Measurements from ENCODE around the gene HHAT.

HHAT gene

GRCh38 chr1:210475806-210476205, 147.1 kb downstream of the HHAT start:
- no peak overlapping the region for H3K27ac ChIP-seq

GRCh38 chr1:210476730-210477129, 148.0 kb downstream of the HHAT start:
- no peak overlapping the region for H3K27ac ChIP-seq
- no peak for DNase-seq (ENCODE audit: low read depth, low spot score)

More at GRCh38 chr1:210475806-210476205, 147.1 kb downstream of the HHAT start:
- DNase-seq (ENCODE audit: low read depth, low spot score), result no peak

- DNase-seq (ENCODE audit: low read depth, low spot score), result no peak
- H3K27ac ChIP-seq, result no peak overlapping the region
Observed at GRCh38 chr1:210477328-210477924, 148.7 kb downstream of the HHAT start.

- no peak overlapping the region for H3K27ac ChIP-seq
- no peak for DNase-seq (ENCODE audit: low read depth, low spot score)
Observed at GRCh38 chr1:210478820-210479219, 150.1 kb downstream of the HHAT start.

GRCh38 chr1:210482491-210482890, 153.8 kb downstream of the HHAT start:
- no peak for DNase-seq (ENCODE audit: low read depth, low spot score)

GRCh38 chr1:210482945-210483617, 154.4 kb downstream of the HHAT start:
- no peak for DNase-seq (ENCODE audit: low read depth, low spot score)
- H3K27ac ChIP-seq, result no peak overlapping the region

More at GRCh38 chr1:210482491-210482890, 153.8 kb downstream of the HHAT start:
- H3K27ac ChIP-seq, result no peak overlapping the region

- DNase-seq (ENCODE audit: low read depth, low spot score), result no peak
- no peak overlapping the region for H3K27ac ChIP-seq
Observed at GRCh38 chr1:210483821-210484220, 155.1 kb downstream of the HHAT start.

GRCh38 chr1:210487021-210487420, 158.3 kb downstream of the HHAT start:
- H3K27ac ChIP-seq, result no peak overlapping the region
- no peak for DNase-seq (ENCODE audit: low read depth, low spot score)

- H3K27ac ChIP-seq, result no peak overlapping the region
- no peak for DNase-seq (ENCODE audit: low read depth, low spot score)
Observed at GRCh38 chr1:210489491-210489890, 160.8 kb downstream of the HHAT start.

- DNase-seq (ENCODE audit: low read depth, low spot score), result no peak
- H3K27ac ChIP-seq, result no peak overlapping the region
Observed at GRCh38 chr1:210490781-210491180, 162.1 kb downstream of the HHAT start.

GRCh38 chr1:210496063-210496462, 167.4 kb downstream of the HHAT start:
- no peak overlapping the region for H3K27ac ChIP-seq
- no peak for DNase-seq (ENCODE audit: low read depth, low spot score)

- DNase-seq (ENCODE audit: low read depth, low spot score), result no peak
Observed at GRCh38 chr1:210499956-210500355, 171.3 kb downstream of the HHAT start.

GRCh38 chr1:210500831-210501230, 172.1 kb downstream of the HHAT start:
- no peak overlapping the region for H3K27ac ChIP-seq
- DNase-seq (ENCODE audit: low read depth, low spot score), result no peak

More at GRCh38 chr1:210499956-210500355, 171.3 kb downstream of the HHAT start:
- no peak overlapping the region for H3K27ac ChIP-seq

GRCh38 chr1:210504286-210504685, 175.6 kb downstream of the HHAT start:
- no peak for DNase-seq (ENCODE audit: low read depth, low spot score)
- no peak overlapping the region for H3K27ac ChIP-seq

- no peak for DNase-seq (ENCODE audit: low read depth, low spot score)
- no peak overlapping the region for H3K27ac ChIP-seq
Observed at GRCh38 chr1:210505601-210506496, 177.1 kb downstream of the HHAT start.

GRCh38 chr1:210506689-210507088, 178.0 kb downstream of the HHAT start:
- H3K27ac ChIP-seq, result no peak overlapping the region
- no peak for DNase-seq (ENCODE audit: low read depth, low spot score)

- DNase-seq (ENCODE audit: low read depth, low spot score), result no peak
- H3K27ac ChIP-seq, result no peak overlapping the region
Observed at GRCh38 chr1:210516092-210516656, 187.5 kb downstream of the HHAT start.

GRCh38 chr1:210516697-210517459, 188.2 kb downstream of the HHAT start:
- no peak for DNase-seq (ENCODE audit: low read depth, low spot score)
- H3K27ac ChIP-seq, result no peak overlapping the region

- no peak overlapping the region for H3K27ac ChIP-seq
- DNase-seq (ENCODE audit: low read depth, low spot score), result no peak
Observed at GRCh38 chr1:210523830-210524229, 195.1 kb downstream of the HHAT start.

All from epithelial cell of prostate (primary cell).